NCI-H2029 (cell line): ENCODE data around the gene MPV17L.
A peak's percentile ranks its signal among the peaks of the same experiment; 100 is the strongest.
"Not testable (repeated sequence)": the region's sequence is repeated elsewhere in the genome, so short reads cannot be mapped to it uniquely, and the experiment has no call there.

Source experiments
- DNase-seq: peaks from one replicate; lab custom pipeline; 2025; lab: John Stamatoyannopoulos, UW

Gene MPV17L

DNA sequence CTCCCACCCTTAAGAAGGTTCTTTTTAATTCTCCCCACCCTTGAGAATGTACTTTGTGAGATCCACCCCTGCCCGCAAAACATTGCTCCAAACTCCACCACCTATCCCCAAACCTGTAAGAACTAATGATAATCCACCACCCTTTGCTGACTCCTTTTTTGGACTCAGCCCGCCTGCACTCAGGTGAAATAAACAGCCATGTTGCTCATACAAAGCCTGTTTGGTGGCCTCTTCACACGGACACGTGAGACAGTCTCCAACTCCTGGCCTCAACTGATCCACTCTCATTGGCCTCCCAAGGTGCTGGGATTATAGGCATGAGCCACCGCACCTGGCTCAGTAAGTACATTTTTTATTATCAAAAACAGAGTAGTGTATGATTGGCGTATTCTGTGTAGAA, 13.9 kb downstream of the MPV17L start:
- DNase-seq: not testable (repeated sequence)

- no peak for DNase-seq
Measured at GRCh38 chr16:15415511-15415985, 20.0 kb downstream of the MPV17L start.

DNA sequence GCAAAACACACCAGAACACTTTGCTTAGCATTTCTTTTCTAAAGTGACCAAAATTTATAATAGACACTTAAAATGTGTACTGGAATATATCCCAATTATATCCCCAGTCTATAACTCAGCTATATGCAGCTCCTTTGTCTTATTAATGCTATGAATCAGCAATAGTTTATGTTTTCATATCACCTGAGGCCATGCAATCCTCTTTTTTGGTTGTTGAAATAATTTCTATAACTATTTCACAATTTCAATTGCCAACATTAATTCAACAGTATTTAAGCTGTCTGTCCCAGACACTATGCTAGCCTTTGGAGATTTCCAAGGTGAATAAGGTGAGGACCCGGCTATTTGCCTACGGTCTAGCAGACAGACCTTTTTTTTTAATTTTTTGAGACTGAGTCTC, 21.6 kb downstream of the MPV17L start:
- DNase-seq: no peak

GRCh38 chr16:15418206-15418605, 22.7 kb downstream of the MPV17L start:
- no peak for DNase-seq

DNA sequence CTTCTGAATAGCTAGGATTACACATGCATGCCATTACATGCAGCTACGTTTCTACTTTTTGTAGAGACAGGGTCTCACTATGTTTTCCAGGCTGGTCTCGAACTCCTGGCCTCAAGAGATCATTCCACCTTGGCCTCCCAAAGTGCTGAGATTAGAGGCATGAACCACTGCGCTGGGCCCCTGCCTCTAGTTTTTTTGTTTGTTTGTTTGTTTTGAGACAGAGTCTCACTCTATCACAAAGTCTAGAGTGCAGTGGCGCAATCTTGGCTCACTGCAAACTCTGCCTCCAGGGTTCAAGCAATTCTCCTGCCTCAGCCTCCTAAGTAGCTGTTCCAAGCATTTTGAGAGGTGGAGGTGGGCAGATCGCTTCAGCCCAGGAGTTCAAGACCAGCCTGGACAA, 26.1 kb downstream of the MPV17L start:
- not testable (repeated sequence) for DNase-seq

- no peak for DNase-seq
Measured at GRCh38 chr16:15422222-15422621, 26.7 kb downstream of the MPV17L start.

DNA sequence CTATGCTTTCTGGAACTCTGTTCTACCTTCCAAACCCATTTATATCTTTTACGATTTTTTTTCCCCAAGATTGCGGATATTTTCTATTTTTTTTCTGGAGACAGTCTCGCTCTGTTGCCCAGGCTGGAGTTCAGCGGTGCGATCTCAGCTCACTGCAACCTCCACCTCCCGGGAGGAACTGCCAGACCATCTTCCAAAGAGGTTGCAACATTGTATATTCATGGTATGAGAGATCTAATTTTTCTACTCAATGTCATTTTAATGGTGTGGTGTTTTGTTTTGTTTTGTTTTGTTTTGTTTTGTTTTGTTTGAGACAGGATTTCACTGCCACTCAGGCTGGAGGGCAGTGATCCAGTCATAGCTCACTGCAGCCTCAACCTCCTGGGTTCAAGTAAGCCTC, 30.3 kb downstream of the MPV17L start:
- DNase-seq: no peak

DNA sequence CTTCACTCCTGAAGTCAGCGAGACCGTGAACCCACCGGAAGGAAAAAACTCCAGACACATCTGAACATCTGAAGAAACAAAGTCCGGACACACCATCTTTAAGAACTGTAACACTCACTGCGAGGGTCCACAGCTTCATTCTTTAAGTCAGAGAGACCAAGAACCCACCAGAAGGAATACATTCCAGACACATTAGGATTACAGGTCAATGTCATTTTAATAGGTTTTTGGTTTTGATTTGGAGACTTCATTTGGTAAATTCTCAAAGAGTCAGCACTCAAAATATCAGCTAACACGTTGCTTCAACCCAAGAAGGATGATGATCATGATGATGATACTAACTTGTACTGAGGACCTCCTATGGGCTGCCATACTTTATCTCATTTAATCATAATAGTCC, 31.2 kb downstream of the MPV17L start:
- DNase-seq: no peak

DNA sequence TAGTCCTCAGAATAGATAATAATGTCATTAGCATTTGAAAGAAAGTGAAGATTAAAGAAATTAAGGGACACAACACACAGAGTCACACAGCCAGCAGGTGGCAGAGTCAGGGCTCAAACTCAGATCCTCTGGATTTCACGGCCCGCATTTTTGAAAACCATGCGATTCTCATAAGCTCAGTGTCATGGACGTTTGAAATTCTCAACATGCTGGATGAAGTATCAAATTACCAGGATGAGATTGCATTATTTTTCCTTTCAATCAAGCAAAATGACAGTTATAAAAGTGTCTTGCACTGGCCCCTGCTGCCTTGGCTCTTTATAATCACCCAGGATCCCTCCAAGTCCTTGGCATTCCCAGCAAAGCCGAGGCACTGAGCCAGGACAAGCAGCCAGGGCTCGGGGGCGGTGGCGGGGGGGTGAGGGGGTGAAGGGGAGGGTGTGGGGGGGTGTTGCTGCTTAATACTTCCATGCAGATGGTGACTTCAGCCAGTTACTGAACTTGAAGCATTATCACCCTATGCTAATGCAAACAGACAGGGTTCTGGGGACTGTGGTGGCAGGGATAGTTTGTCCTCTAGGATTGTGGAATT, 32.2 kb downstream of the MPV17L start:
- DNase-seq: peak; percentile 41

GRCh38 chr16:15430884-15431283, 35.3 kb downstream of the MPV17L start:
- not testable (repeated sequence) for DNase-seq

GRCh38 chr16:15434079-15434424, 38.5 kb downstream of the MPV17L start:
- DNase-seq: no peak

DNA sequence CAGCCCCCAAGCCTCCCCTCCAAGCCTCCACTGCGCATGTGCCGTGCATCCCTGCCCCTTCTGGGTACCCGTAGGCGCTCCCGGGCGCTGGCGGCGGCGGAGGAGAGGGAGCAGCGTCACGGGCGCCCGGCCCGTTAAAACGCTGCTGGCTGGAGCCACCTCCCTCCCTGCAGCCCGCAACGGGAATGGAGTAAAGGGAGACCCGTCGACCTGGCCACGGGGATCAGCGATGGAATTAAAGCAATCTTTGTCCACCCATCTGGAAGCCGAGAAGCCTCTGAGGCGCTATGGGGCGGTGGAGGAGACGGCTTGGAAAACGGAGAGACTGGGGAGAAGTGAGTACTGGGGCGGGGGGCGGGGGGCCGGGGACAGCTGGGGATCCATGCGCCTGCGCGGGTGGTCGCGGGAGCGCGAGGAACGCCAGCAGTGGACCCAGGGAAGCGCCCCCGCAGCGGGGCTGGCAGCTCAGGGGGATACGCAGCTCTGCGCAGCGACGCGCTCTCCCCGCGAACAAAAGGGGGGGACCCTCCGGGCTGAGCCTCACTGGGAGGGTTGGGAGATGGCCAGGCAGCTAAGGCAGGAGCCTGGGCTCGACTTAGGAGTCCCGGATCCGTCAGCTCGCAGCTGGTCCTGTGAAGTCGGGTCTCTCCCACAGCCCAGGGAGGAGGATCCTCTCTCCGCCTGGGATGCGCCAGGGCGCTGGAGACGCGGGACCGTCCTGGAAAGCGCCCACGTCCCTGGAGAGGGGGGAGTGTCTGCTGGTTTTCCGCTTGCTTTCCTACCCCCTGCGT, 39.1 kb downstream of the MPV17L start, which contains the start of gene BMERB1:
TSS of gene BMERB1 (plus strand) at position 164 of the 791 bp plus-strand sequence. CDS start at position 230, 66 bp downstream.
- DNase-seq: no peak

- DNase-seq: no peak
Measured at GRCh38 chr16:15435216-15435864, 39.8 kb downstream of the MPV17L start.

- no peak for DNase-seq
Measured at GRCh38 chr16:15439102-15439501, 43.5 kb downstream of the MPV17L start.

DNA sequence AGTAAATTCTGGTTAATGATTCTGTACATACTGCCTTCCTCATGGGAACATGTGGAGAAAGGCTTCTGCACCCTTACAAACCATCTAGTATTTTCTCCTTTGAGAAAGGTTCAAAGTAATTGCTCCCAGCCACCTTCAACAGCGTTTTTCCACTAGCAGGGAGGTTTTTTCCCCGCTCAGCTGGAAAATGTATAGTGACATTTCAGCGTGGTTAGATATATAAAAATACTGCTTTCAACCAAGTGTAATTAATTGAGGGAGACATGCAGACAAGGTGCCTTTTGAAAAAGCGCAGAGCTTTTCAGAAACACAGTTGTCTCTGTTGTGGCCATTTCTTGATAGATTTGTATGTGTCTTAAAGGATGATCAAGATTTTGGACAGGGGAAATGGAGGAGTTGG, 44.0 kb downstream of the MPV17L start:
- no peak for DNase-seq

GRCh38 chr16:15440852-15441251, 45.3 kb downstream of the MPV17L start:
- DNase-seq: no peak

DNA sequence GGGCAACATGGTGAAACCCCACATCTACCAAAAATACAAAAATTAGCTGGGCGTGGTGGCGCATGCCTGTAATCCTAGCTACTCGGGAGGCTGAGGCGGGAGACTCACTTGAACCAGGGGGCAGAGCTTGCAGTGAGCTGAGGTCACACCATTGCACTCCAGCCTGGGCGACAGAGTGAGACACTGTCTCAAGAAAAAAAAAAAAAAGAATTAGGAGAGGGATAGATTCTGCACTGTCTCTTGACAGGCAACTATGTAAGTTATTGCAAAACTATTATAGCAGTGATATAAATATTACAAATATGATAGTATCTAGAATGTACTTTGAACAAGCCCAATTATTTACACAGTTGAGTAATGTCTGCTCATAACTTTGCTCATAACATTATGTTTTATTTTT, 46.6 kb downstream of the MPV17L start:
- not testable (repeated sequence) for DNase-seq

GRCh38 chr16:15443753-15444152, 48.2 kb downstream of the MPV17L start:
- no peak for DNase-seq

DNA sequence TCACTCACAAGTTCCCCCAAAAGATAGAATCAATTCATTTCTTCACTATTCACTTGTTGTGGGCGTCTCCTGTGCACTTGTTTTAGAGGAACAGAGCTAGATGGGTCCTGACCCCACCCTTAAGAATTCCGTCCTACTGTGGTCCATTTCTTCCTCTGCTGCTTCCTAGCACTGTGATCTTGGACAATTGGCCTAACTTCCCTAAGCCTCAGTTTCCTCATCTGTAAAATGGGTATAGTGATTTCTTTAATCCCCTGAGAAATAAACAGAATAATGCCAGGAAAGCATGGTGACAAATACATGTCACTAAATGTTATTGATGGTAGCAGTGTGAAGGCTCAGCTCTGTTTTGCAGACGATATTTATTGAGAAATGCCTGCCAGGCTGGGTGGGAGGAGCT, 48.7 kb downstream of the MPV17L start:
- DNase-seq: no peak

DNA sequence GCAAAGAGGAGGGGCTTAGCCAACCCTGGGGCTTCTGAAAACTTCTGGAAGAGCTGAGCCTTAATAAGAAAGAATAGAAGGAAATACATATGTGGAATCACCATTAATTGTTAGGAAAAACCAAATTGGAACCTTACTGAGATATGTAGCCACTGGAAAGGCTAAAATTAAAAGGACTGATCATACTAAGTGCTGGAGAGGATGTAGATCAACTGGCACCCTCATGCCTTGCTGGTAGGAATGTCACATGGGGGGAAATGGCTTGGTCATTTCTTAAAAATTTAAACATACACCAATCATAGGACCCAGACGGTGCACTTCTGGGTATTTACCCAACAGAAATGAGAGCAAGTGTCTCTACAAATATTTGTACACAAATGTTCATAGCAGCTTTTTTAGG, 49.9 kb downstream of the MPV17L start:
- DNase-seq: no peak

- DNase-seq: no peak
Measured at GRCh38 chr16:15446901-15447300, 51.3 kb downstream of the MPV17L start.

DNA sequence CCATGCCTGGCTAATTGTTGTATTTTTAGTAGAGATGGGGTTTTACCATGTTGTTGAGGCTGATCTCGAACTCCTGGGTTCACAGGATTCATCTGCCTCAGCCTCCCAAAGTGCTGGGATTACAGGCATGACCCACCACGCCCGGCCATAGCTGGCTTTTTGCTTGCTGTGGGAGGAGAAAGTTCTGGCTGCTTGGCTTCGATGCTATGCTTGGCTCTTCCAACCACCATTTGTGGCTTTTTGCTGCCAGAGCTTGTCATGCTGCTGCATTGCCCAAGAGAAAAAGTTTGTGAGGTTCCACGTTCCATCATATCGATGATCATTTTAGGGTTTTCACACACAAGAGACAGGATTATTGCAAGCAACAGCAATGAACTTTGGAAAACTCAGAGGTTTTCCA, 55.1 kb downstream of the MPV17L start:
- no peak for DNase-seq

GRCh38 chr16:15451098-15451731, 55.7 kb downstream of the MPV17L start:
- DNase-seq: no peak
